GM19193 (cell line): ENCODE results near the gene PGM3.

Source experiments
- POLR2A ChIP-seq: IDR thresholded peaks from 4 replicates; pipeline ENCODE4 v1.6.1; 2011; ENCODE audit not compliant: insufficient read depth, insufficient read length; ENCODE audit errors: extremely low read depth

Gene PGM3

DNA sequence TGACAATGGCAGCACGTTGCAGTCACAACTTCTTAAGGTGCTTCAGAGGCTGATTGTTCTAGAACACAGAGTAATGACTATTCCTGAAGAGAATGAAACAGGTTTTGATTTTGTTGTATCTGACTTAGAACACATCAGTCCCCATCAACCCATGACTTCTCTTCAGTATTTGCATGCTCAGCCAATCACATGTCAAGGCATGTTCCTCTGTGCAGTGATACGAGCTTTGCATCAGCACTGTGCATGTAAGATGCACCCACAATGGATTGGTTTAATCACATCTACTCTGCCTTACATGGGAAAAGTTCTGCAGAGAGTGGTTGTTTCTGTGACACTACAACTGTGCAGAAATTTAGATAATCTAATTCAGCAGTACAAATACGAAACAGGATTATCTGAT, 54.3 kb downstream of the PGM3 start:
- no peak for TF ChIP-seq POLR2A

DNA sequence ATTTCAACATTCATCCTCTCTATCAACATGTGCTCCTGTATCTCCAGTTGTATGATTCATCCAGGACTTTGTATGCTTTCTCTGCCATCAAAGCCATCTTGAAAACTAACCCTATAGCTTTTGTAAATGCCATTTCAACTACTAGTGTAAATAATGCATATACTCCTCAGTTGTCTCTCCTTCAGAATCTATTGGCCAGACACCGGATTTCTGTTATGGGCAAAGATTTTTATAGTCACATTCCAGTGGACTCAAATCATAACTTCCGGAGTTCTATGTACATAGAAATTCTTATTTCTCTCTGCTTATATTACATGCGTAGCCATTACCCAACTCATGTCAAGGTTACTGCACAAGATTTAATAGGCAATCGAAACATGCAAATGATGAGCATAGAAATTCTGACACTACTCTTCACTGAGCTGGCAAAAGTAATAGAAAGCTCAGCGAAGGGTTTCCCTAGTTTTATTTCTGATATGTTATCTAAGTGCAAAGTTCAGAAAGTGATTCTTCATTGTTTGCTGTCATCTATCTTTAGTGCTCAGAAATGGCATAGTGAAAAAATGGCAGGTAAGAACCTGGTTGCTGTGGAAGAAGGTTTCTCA, 54.8 kb downstream of the PGM3 start:
- no peak for TF ChIP-seq POLR2A

DNA sequence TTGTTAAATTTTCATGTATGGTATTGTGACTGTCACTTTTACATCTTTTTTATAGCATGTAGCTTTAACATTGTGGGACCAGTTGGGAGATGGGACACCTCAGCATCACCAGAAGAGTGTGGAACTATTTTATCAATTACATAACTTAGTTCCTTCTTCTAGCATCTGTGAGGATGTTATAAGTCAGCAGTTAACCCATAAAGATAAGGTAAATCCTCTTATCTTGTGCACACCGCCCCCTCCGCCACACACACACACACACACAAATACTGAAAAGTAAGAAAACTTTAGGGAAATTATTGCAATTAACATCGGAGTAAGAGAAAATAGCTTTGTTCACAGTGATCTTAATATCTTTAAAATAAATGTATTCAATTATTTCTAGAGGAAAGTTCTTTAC, 60.9 kb downstream of the PGM3 start:
- TF ChIP-seq POLR2A, result no peak

DNA sequence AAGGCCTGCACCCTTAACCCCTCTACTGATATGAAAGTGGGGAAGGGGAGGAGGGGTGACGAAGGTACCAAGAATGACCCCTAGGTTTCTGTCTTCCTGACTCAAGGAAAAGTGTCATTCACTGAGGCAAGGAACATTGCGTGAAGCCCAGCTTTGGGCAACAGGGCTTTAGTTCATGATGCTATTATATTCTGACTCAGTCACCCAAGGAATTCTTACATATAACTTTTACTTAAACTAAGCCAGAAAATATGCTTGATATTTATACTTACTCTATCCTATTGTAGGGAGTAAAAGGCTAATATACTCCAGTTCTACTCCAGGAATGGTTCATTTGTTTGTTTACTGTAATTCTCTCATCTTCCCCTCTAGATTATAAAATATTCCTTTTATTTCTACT, 65.1 kb downstream of the PGM3 start:
- TF ChIP-seq POLR2A, result no peak

DNA sequence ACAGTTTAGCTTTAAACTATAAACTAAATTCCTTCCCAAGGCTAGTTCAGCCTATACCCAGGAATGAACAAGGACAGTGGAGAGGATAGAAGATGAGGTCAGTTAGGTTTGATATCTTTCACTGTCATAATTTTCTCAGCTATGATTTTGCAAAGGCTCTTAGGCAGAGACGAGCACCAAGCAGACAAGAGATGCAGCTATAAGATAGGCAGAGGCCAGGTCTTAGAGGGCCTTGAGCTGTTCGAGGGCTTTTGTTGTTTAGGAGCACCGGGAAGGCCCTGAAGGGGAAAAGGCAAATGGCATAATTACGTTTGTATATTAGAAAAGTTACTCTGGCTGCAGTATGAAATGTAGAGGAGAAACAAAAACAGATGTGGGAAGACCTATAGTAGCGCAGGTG, 65.8 kb downstream of the PGM3 start:
- TF ChIP-seq POLR2A, result no peak

DNA sequence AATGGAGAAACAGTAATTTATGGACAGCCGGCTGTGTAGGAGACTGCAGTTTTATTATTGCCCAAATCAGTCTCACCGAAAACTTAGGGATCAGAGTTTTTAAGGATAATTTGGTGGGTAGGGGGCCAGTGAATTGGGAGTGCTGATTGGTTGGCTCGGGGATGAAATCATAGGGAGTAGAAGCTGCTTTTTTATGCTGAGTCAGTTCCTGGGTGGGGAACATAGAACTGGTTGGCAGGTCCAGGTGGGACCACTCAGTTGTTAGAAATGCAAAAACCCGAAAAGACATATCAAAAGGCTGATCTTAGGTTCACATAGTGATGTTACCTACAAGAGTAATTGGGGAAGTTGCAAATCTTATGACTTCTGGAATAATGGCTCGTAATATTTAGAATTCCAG, 66.3 kb downstream of the PGM3 start:
- no peak for TF ChIP-seq POLR2A

DNA sequence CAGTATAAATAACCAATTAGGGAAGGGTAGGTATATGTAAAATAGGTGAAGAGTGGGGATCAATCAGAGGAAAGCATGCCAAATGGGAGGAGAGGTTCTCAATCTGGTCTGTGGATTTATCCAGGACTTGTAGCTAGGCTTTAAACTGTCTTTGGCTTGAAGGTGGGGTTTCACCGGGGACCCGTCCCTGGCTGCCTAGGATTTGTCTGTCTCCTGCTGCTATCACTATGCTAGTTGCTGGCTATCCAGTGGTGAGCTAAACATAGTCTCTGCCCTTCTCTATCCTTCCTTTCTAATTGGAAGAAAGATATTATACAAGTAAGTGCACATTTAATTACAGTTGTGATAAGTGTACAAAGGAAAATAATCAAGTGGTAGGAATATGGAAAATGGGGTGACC, 66.8 kb downstream of the PGM3 start:
- TF ChIP-seq POLR2A, result no peak

DNA sequence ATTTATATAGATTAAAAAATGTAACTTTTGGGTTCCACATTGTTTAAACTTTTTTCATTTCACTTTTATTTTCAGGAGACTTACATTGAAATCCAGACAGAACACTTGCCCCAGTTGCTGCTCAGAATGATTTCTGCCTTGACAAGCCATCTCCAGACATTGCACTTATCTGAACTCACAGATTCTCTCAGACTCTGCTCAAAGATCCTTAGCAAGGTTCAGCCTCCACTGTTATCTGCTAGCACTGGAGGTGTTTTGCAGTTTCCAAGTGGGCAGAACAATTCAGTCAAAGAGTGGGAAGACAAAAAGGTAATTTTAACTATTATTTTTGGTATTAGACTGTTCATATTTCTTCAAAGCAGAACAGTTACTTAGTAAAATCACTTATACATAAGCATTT, 67.6 kb downstream of the PGM3 start:
- no peak for TF ChIP-seq POLR2A

DNA sequence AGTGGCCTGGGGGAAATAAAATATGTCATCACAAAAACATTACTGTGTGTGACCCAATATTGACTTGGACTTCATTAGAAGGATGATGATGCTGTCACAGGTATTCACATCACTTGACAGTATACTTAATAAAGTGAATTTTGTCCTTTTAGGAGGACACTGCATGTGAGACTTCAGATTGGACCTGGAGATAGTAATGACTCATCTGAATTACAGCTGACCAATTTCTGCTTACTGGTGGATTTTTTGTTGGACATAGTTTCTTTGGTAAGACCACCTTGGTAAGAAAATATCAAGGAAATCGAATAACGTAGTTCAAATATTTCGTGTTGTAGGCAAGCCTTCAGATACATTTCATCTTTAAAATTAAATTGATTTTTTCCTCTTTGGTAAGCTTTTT, 68.5 kb downstream of the PGM3 start:
- no peak for TF ChIP-seq POLR2A

DNA sequence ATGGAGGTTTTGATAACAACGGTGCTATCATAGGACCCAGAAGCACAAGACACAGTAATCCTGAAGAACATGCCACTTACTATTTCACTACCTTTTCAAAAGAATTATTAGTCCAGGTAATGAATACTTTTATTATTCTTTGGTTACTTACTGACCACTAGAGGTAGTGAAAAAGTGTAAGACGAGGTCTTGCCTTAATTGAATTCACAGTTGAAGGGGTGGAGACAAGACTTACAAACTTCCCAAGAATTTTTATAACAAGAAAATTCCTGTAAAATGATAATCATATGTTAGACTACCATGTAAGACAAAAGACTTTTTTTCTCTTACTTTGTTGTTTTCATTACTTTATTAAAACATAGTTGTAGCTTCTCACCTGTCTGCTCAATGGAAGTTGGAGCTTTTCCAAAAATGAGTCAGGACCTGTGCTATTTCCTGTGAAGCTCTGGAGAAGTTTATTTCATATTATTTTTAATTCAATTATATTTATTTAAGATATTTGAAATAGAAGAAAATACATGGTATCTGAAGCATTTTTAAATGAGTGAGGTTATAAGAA, 73.2 kb downstream of the PGM3 start:
- TF ChIP-seq POLR2A, result no peak

DNA sequence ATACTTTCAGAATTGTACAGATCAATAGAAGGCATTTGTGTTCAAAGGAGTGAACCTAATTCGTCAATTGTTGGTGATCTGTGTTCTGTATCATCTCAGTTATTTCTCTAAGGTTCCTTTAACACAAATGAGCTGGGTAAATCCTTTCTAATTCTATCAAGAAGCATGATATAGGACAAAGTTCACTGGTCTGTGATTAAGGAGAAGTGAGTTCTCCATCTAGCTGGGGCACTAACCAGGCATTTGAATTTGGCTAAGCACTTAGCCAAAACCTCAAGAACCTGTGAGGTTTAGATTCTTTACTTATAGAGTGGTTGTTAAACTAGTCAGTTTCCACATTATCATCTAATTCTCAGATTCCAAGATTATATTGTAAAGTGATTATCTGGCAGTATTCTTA, 75.3 kb downstream of the PGM3 start:
- TF ChIP-seq POLR2A, result no peak
